Smooth muscle cell (in vitro differentiated cells): ENCODE results near the gene SLC25A13. TPM values are rescaled to one million over a fixed set of nuclear protein-coding genes. Genes with fewer than 3 reads are reported as not detected.
"Not testable (repeated sequence)": the region's sequence is repeated elsewhere in the genome, so short reads cannot be mapped to it uniquely, and the experiment has no call there.

Experiments used
- DNase-seq: peaks from one replicate; lab custom pipeline; 2025; ENCODE audit not compliant: unreplicated experiment; lab: John Stamatoyannopoulos, UW
- H2AFZ ChIP-seq: fragments of 200-600 bp; sonication (generic); 2 replicates; pipeline ENCODE4 v1.6.0; 2016; ENCODE audit warnings: antibody characterized with exemption, low read depth, mild to moderate bottlenecking
- H3F3A ChIP-seq: fragments of 200-600 bp; sonication (generic); 2 replicates; pipeline ENCODE4 v1.6.0; 2017; ENCODE audit warnings: antibody characterized with exemption, low read depth
- H3K27ac ChIP-seq: fragments of 200-600 bp; sonication (generic); 2 replicates; pipeline ENCODE4 v1.5.1; 2016; ENCODE audit warnings: low read depth, mild to moderate bottlenecking
- H3K27me3 ChIP-seq: fragments of 200-600 bp; sonication (generic); 2 replicates; pipeline ENCODE4 v1.6.1; 2016; ENCODE audit warnings: low read depth, mild to moderate bottlenecking
- H3K36me3 ChIP-seq: fragments of 200-600 bp; sonication (generic); 2 replicates; pipeline ENCODE4 v1.5.1; 2016; ENCODE audit warnings: low read depth
- H3K4me1 ChIP-seq: fragments of 200-600 bp; sonication (generic); 2 replicates; pipeline ENCODE4 v1.5.1; 2016; ENCODE audit warnings: low read depth
- H3K4me2 ChIP-seq: fragments of 200-600 bp; sonication (generic); 2 replicates; pipeline ENCODE4 v1.6.0; 2016; ENCODE audit warnings: mild to moderate bottlenecking
- H3K4me3 ChIP-seq: fragments of 200-600 bp; sonication (generic); 2 replicates; pipeline ENCODE4 v1.5.1; 2016; ENCODE audit warnings: mild to moderate bottlenecking
- H3K79me2 ChIP-seq: fragments of 200-600 bp; sonication (generic); 2 replicates; pipeline ENCODE4 v1.6.0; 2016; ENCODE audit warnings: low read depth, mild to moderate bottlenecking
- H3K9ac ChIP-seq: fragments of 200-600 bp; sonication (generic); 2 replicates; pipeline ENCODE4 v1.6.0; 2016; ENCODE audit warnings: low read depth
- H3K9me3 ChIP-seq: fragments of 200-600 bp; sonication (generic); replicated peaks from 2 replicates; pipeline ENCODE4 v1.5.1; 2016; ENCODE audit warnings: low read depth
- H4K20me1 ChIP-seq: fragments of 200-600 bp; sonication (generic); 2 replicates; pipeline ENCODE4 v1.6.0; 2016; ENCODE audit warnings: low read depth
- CTCF ChIP-seq: fragments of 200-600 bp; sonication (generic); IDR thresholded peaks from 2 replicates; pipeline ENCODE4 v1.5.1; 2017; ENCODE audit warnings: borderline replicate concordance, mild to moderate bottlenecking, antibody characterized with exemption; ENCODE audit not compliant: insufficient read depth, poor library complexity, severe bottlenecking
- WGBS: methylation state at CpG from one replicate; pipeline ENCODE4 v1.1.7; 2016; ENCODE audit warnings: low lambda C conversion rate; 5-methylcytosine and 5-hydroxymethylcytosine counted together
- polyA plus RNA-seq: library from polyadenylated mRNA; unstranded; fragments of >200 nt; fragmentation: Nextera tagmentation; extraction: Ambion mirVana; gene quantifications from 2 replicates; pipeline ENCODE4 v1.2.1, GENCODE V29; 2016
- total RNA-seq: library from RNA; depleted of rRNA; stranded (reverse); fragments of >200 nt; gene quantifications from 2 replicates; pipeline ENCODE4 v1.2.3, GENCODE V29; 2014

Gene SLC25A13
- total and polyA plus RNA-seq, 2 experiments from 2014 or later, result 28.0 to 48.2 TPM

- no peaks in the 10 kb centered on the region for H4K20me1 ChIP-seq
- no peak overlapping the region for H3K4me3 ChIP-seq
- no peak overlapping the region for H2AFZ ChIP-seq
- WGBS, result 93% methylated on average over 1 of the region's 1 CpG
- TF ChIP-seq CTCF, result no peak
- no peak overlapping the region for H3K4me2 ChIP-seq
- H3K79me2 ChIP-seq, result no peaks in the 10 kb centered on the region
- no peak overlapping the region for H3K27ac ChIP-seq
- no peak overlapping the region for H3K9ac ChIP-seq
- no peaks in the 10 kb centered on the region for H3F3A ChIP-seq
- no peak for DNase-seq
- no peaks in the 10 kb centered on the region for H3K27me3 ChIP-seq
- no peaks in the 10 kb centered on the region for H3K9me3 ChIP-seq
- H3K4me1 ChIP-seq, result no peaks in the 10 kb centered on the region
- H3K36me3 ChIP-seq, result peaks cover 9% of the 10 kb centered on the region
These were observed 164.0 kb downstream of the SLC25A13 start for GRCh38 chr7:96157856-96158255.

- H3K27ac ChIP-seq, H4K20me1 ChIP-seq, H3K27me3 ChIP-seq, H3K9ac ChIP-seq, H3K79me2 ChIP-seq, H2AFZ ChIP-seq, H3F3A ChIP-seq, H3K4me2 ChIP-seq, H3K36me3 ChIP-seq, DNase-seq, H3K9me3 ChIP-seq, H3K4me3 ChIP-seq, H3K4me1 ChIP-seq: not testable (repeated sequence)
- 83% methylated on average over 6 of the region's 6 CpGs for WGBS
These were observed 167.4 kb downstream of the SLC25A13 start for GRCh38 chr7:96154506-96154905.

- WGBS, result 98% methylated on average over 5 of the region's 5 CpGs
- TF ChIP-seq CTCF, result no peak
- H3K4me1 ChIP-seq, result no peaks in the 10 kb centered on the region
- no peak for DNase-seq
- no peak overlapping the region for H3K4me3 ChIP-seq
- no peaks in the 10 kb centered on the region for H3K36me3 ChIP-seq
- H3K4me2 ChIP-seq, result no peak overlapping the region
- no peak overlapping the region for H3K27ac ChIP-seq
- H2AFZ ChIP-seq, result no peak overlapping the region
- no peaks in the 10 kb centered on the region for H3K79me2 ChIP-seq
- no peaks in the 10 kb centered on the region for H4K20me1 ChIP-seq
- no peaks in the 10 kb centered on the region for H3K27me3 ChIP-seq
- no peaks in the 10 kb centered on the region for H3F3A ChIP-seq
- H3K9me3 ChIP-seq, result no peaks in the 10 kb centered on the region
- no peak overlapping the region for H3K9ac ChIP-seq
These were observed 169.2 kb downstream of the SLC25A13 start for GRCh38 chr7:96152706-96153105.

- Histone ChIP-seq H3F3A (no peaks in the 10 kb centered on the region), H3K4me3 (no peak overlapping the region), H3K79me2 (no peaks in the 10 kb centered on the region), H2AFZ (no peak overlapping the region), H3K36me3 (no peaks in the 10 kb centered on the region), H3K9ac (no peak overlapping the region), H3K27me3 (no peaks in the 10 kb centered on the region), H3K4me2 (no peak overlapping the region), H3K27ac (no peak overlapping the region), H3K4me1 (no peaks in the 10 kb centered on the region), H3K9me3 (no peaks in the 10 kb centered on the region), H4K20me1 (no peaks in the 10 kb centered on the region)
- 100% methylated on average over 3 of the region's 3 CpGs for WGBS
- DNase-seq, result no peak
- TF ChIP-seq CTCF, result no peak
These were observed 170.0 kb downstream of the SLC25A13 start for GRCh38 chr7:96151889-96152288.
